SU-DHL-6 (cell line): ENCODE data around the gene NCOA3.

Experiments
- H2AFZ ChIP-seq: fragments of 200-600 bp; sonication (generic); 2 replicates; pipeline ENCODE4 v1.6.1; 2014; ENCODE audit warnings: low read depth, mild to moderate bottlenecking, moderate library complexity, mixed read lengths, antibody characterized with exemption, low read length; ENCODE audit not compliant: severe bottlenecking
- H3F3A ChIP-seq: fragments of 200-600 bp; shearing (Covaris generic); 2 replicates; pipeline ENCODE4 v1.6.0; 2016; ENCODE audit warnings: antibody characterized with exemption, mild to moderate bottlenecking; ENCODE audit not compliant: insufficient read depth
- H3K27ac ChIP-seq: fragments of 200-600 bp; sonication (generic); 2 replicates; pipeline ENCODE4 v1.5.1; 2016; ENCODE audit warnings: low read depth, mild to moderate bottlenecking, low read length, moderate library complexity, mixed read lengths
- H3K27me3 ChIP-seq: fragments of 200-600 bp; sonication (generic), shearing (Covaris generic); 2 replicates; pipeline ENCODE4 v1.6.0; 2014; ENCODE audit warnings: mild to moderate bottlenecking, low read length
- H3K36me3 ChIP-seq: fragments of 200-600 bp; sonication (generic); 2 replicates; pipeline ENCODE4 v1.6.1; 2014; ENCODE audit warnings: mild to moderate bottlenecking, low read length, mixed read lengths
- H3K4me2 ChIP-seq: fragments of 300-600, 200-600 bp; shearing (Covaris generic), sonication (generic); 2 replicates; pipeline ENCODE4 v1.6.0; 2014; ENCODE audit warnings: low read length, low read depth, mild to moderate bottlenecking; ENCODE audit not compliant: poor library complexity, severe bottlenecking
- H3K4me3 ChIP-seq: fragments of 200-600 bp; sonication (generic); 2 replicates; pipeline ENCODE4 v1.5.1; 2014; ENCODE audit warnings: antibody characterized with exemption, low read length, mild to moderate bottlenecking, mixed read lengths; ENCODE audit not compliant: insufficient read depth, poor library complexity, severe bottlenecking
- H3K79me2 ChIP-seq: fragments of 200-600 bp; sonication (generic); 2 replicates; pipeline ENCODE4 v1.6.1; 2014; ENCODE audit warnings: mild to moderate bottlenecking, low read length, moderate library complexity; ENCODE audit not compliant: insufficient read depth
- H3K9ac ChIP-seq: fragments of 200-600 bp; sonication (generic); 2 replicates; pipeline ENCODE4 v1.7.0; 2014; ENCODE audit warnings: mild to moderate bottlenecking, low read length
- H3K9me2 ChIP-seq: fragments of 200-600 bp; sonication (generic); replicated peaks from 2 replicates; pipeline ENCODE4 v1.6.1; 2014; ENCODE audit warnings: low read length; ENCODE audit not compliant: insufficient read depth
- H3K9me3 ChIP-seq: fragments of 200-600 bp; sonication (generic); 2 replicates; pipeline ENCODE4 v1.6.1; 2014; ENCODE audit warnings: low read length, mixed read lengths; ENCODE audit not compliant: insufficient read depth
- H4K20me1 ChIP-seq: fragments of 200-600 bp; sonication (generic); 2 replicates; pipeline ENCODE4 v1.6.1; 2014; ENCODE audit warnings: low read depth, mild to moderate bottlenecking, antibody characterized with exemption, low read length, moderate library complexity, mixed read lengths
- CTCF ChIP-seq: fragments of 200-600 bp; sonication (generic); IDR thresholded peaks from one replicate; pipeline ENCODE4 v1.5.1; 2017; ENCODE audit warnings: antibody characterized with exemption, mild to moderate bottlenecking, low read length, moderate library complexity; ENCODE audit not compliant: insufficient read depth, poor library complexity, severe bottlenecking
- EZH2phosphoT487 ChIP-seq: fragments of 200-600 bp; sonication (generic), shearing (Covaris generic); conservative IDR thresholded peaks from 2 replicates; pipeline ENCODE4 v1.6.1; 2018; ENCODE audit warnings: mild to moderate bottlenecking, antibody characterized with exemption, low read length, moderate library complexity, mixed read lengths

The NCOA3 gene

GRCh38 chr20:47699818-47700217 is 198.1 kb downstream of the NCOA3 start:
- H3K4me3 ChIP-seq: no peak overlapping the region
- no peaks in the 10 kb centered on the region for H3K36me3 ChIP-seq
- no peaks in the 10 kb centered on the region for H3K9me2 ChIP-seq
- H3K79me2 ChIP-seq: no peaks in the 10 kb centered on the region
- H4K20me1 ChIP-seq: no peaks in the 10 kb centered on the region
- no peak overlapping the region for H3K9ac ChIP-seq
- TF ChIP-seq EZH2phosphoT487: no peak
- TF ChIP-seq CTCF: no peak
- no peaks in the 10 kb centered on the region for H3K9me3 ChIP-seq
- H2AFZ ChIP-seq: no peak overlapping the region
- H3K27ac ChIP-seq: no peak overlapping the region
- H3K27me3 ChIP-seq: no peaks in the 10 kb centered on the region
- H3F3A ChIP-seq: no peaks in the 10 kb centered on the region
- H3K4me2 ChIP-seq: no peak overlapping the region

- Histone ChIP-seq H4K20me1 (no peaks in the 10 kb centered on the region), H3K4me2 (no peak overlapping the region), H3K4me3 (no peak overlapping the region), H2AFZ (no peak overlapping the region), H3K36me3 (no peaks in the 10 kb centered on the region), H3K9me3 (no peaks in the 10 kb centered on the region), H3K79me2 (no peaks in the 10 kb centered on the region), H3K9ac (no peak overlapping the region), H3K27ac (no peak overlapping the region), H3F3A (no peaks in the 10 kb centered on the region), H3K9me2 (no peaks in the 10 kb centered on the region), H3K27me3 (no peaks in the 10 kb centered on the region)
- TF ChIP-seq EZH2phosphoT487 (no peak), CTCF (no peak)
Observed at GRCh38 chr20:47700327-47700726, 198.6 kb downstream of the NCOA3 start.

GRCh38 chr20:47701612-47702011 is 199.9 kb downstream of the NCOA3 start:
- H3K79me2 ChIP-seq: no peaks in the 10 kb centered on the region
- H2AFZ ChIP-seq: no peak overlapping the region
- no peak overlapping the region for H3K27ac ChIP-seq
- no peaks in the 10 kb centered on the region for H3K36me3 ChIP-seq
- H3F3A ChIP-seq: no peaks in the 10 kb centered on the region
- no peak overlapping the region for H3K4me3 ChIP-seq
- no peaks in the 10 kb centered on the region for H3K9me3 ChIP-seq
- H3K9me2 ChIP-seq: no peaks in the 10 kb centered on the region
- no peak overlapping the region for H3K9ac ChIP-seq
- TF ChIP-seq CTCF (no peak), EZH2phosphoT487 (no peak)
- H3K4me2 ChIP-seq: no peak overlapping the region
- no peaks in the 10 kb centered on the region for H3K27me3 ChIP-seq
- no peaks in the 10 kb centered on the region for H4K20me1 ChIP-seq

- H3K27ac ChIP-seq: no peak overlapping the region
- no peak for TF ChIP-seq EZH2phosphoT487
- TF ChIP-seq CTCF: no peak
- H2AFZ ChIP-seq: no peak overlapping the region
- H3K9me3 ChIP-seq: no peaks in the 10 kb centered on the region
- no peak overlapping the region for H3K4me2 ChIP-seq
- H4K20me1 ChIP-seq: no peaks in the 10 kb centered on the region
- H3K4me3 ChIP-seq: no peak overlapping the region
- H3F3A ChIP-seq: no peaks in the 10 kb centered on the region
- H3K9me2 ChIP-seq: no peaks in the 10 kb centered on the region
- no peak overlapping the region for H3K9ac ChIP-seq
- no peaks in the 10 kb centered on the region for H3K36me3 ChIP-seq
- no peaks in the 10 kb centered on the region for H3K79me2 ChIP-seq
- no peaks in the 10 kb centered on the region for H3K27me3 ChIP-seq
Observed at GRCh38 chr20:47703748-47704147, 202.1 kb downstream of the NCOA3 start.
